H1 (cell line): ENCODE data around the gene GPC6. TPM values are rescaled to one million over a fixed set of nuclear protein-coding genes. Genes with fewer than 3 reads are reported as not detected.

Experiments
- CTCF ChIA-PET: fragments of 300-600 bp; sonication (Branson Sonifier 250); formaldehyde crosslinking; loops from one replicate; lab custom pipeline; 2021; ENCODE audit not compliant: partially characterized antibody; lab: Charles Lee
- POLR2A ChIA-PET: fragments of 300-600 bp; sonication (Branson Sonifier 250); formaldehyde crosslinking; loops from one replicate; lab custom pipeline; 2021; ENCODE audit warnings: inconsistent platforms; ENCODE audit not compliant: partially characterized antibody; lab: Charles Lee
- DNase-seq, 2 experiments: peaks; one replicate each; pipeline versions ENCODE4 v3.0.0 to v3.0.0-alpha.2; 2010 to 2022; ENCODE audit warnings: low spot score in 2 of 2, low read depth in 1 of 2, mixed read lengths in 1 of 2
- FAIRE-seq: peaks from 2 replicates; lab custom pipeline; 2011; peaks lifted over from hg19 to GRCh38; lab: Jason Lieb, UNC
- H2AFZ ChIP-seq: 2 replicates; pipeline ENCODE4 v1.8.1; 2012; ENCODE audit warnings: low read length, inconsistent platforms
- H2AK5ac ChIP-seq: 2 replicates; pipeline ENCODE4 v1.6.1; 2013; ENCODE audit warnings: low read depth, low read length
- H2BK120ac ChIP-seq: replicated peaks from 2 replicates; pipeline ENCODE3; 2013; ENCODE audit warnings: low read depth, low read length, inconsistent platforms
- H2BK12ac ChIP-seq: 2 replicates; pipeline ENCODE4 v1.6.1; 2013; ENCODE audit warnings: low read depth, low read length
- H2BK15ac ChIP-seq: 2 replicates; pipeline ENCODE4 v1.6.1; 2013; ENCODE audit warnings: low read length
- H2BK20ac ChIP-seq: 2 replicates; pipeline ENCODE4 v1.6.1; 2013; ENCODE audit warnings: low read length
- H2BK5ac ChIP-seq: 2 replicates; pipeline ENCODE4 v1.6.1; 2013; ENCODE audit warnings: low read depth, low read length
- H3K14ac ChIP-seq: 2 replicates; pipeline ENCODE4 v1.6.1; 2013; ENCODE audit warnings: inconsistent platforms; ENCODE audit not compliant: insufficient read length
- H3K18ac ChIP-seq: 2 replicates; pipeline ENCODE4 v1.6.1; 2013; ENCODE audit warnings: low read length; ENCODE audit errors: extremely low read depth
- H3K23ac ChIP-seq: 2 replicates; pipeline ENCODE4 v1.6.1; 2013; ENCODE audit warnings: inconsistent platforms; ENCODE audit not compliant: insufficient read length
- H3K23me2 ChIP-seq: 2 replicates; pipeline ENCODE4 v1.6.1; 2013; ENCODE audit warnings: low read depth, low read length
- H3K27ac ChIP-seq: 2 replicates; pipeline ENCODE4 v1.6.1; 2011; ENCODE audit warnings: low read depth, low read length, inconsistent platforms
- H3K27me3 ChIP-seq, 4 experiments: replicated peaks in 1 of 4; 1 replicate in 1 of 4; 2 replicates in 3 of 4; pipeline versions ENCODE4 v1.6.1 to v1.8.1; 2011 to 2013; ENCODE audit warnings: low read length in 3 of 4, mild to moderate bottlenecking in 3 of 4, inconsistent platforms in 2 of 4, mixed read lengths in 2 of 4, moderate library complexity in 1 of 4; ENCODE audit not compliant: control insufficient read depth in 3 of 4, insufficient read depth in 3 of 4; ENCODE audit errors: extremely low read depth in 1 of 4
- H3K36me3 ChIP-seq, 4 experiments: 2 replicates each; pipeline versions ENCODE4 v1.6.1 to v1.8.1; 2011 to 2013; ENCODE audit warnings: mild to moderate bottlenecking in 4 of 4, low read length in 3 of 4, moderate library complexity in 2 of 4, control low read depth in 1 of 4, inconsistent platforms in 1 of 4; ENCODE audit not compliant: insufficient read depth in 4 of 4, control insufficient read depth in 2 of 4
- H3K4ac ChIP-seq: replicated peaks from 2 replicates; pipeline ENCODE3; 2013; ENCODE audit warnings: low read length, low read depth, mixed read lengths, inconsistent platforms; ENCODE audit not compliant: insufficient read length
- H3K4me1 ChIP-seq, 4 experiments: replicated peaks in 1 of 4; 1 replicate in 1 of 4; 2 replicates in 3 of 4; pipeline versions ENCODE4 v1.6.1 to v1.8.1; 2011 to 2013; ENCODE audit warnings: low read length in 3 of 4, inconsistent platforms in 2 of 4, mixed read lengths in 1 of 4; ENCODE audit not compliant: insufficient read depth in 4 of 4, control insufficient read depth in 3 of 4
- H3K4me2 ChIP-seq, 2 experiments: 2 replicates each; pipeline versions ENCODE4 v1.6.1 to v1.8.1; 2011 to 2013; ENCODE audit warnings: low read depth in 2 of 2, low read length in 2 of 2, control low read depth in 1 of 2, inconsistent platforms in 1 of 2, mild to moderate bottlenecking in 1 of 2; ENCODE audit not compliant: insufficient read depth in 1 of 2
- H3K4me3 ChIP-seq, 4 experiments: fragments of 200-600, 300-600 bp in 1 of 4; sonication (generic), shearing (Covaris generic), sonication (Bioruptor Twin) in 1 of 4; 2 replicates each; pipeline versions ENCODE4 v1.5.1 to v1.8.1; 2011 to 2016; ENCODE audit warnings: low read length in 4 of 4, low read depth in 3 of 4, control low read depth in 2 of 4, inconsistent platforms in 2 of 4, mild to moderate bottlenecking in 2 of 4, mixed read lengths in 1 of 4, moderate library complexity in 1 of 4; ENCODE audit not compliant: insufficient read depth in 2 of 4; ENCODE audit errors: extremely low read depth in 1 of 4
- H3K56ac ChIP-seq: replicated peaks from 2 replicates; pipeline ENCODE3; 2013; ENCODE audit warnings: low read depth, mild to moderate bottlenecking, mixed read lengths, low read length, inconsistent platforms; ENCODE audit not compliant: insufficient read length
- H3K79me1 ChIP-seq: 2 replicates; pipeline ENCODE4 v1.6.1; 2013; ENCODE audit warnings: low read depth, low read length, control low read depth
- H3K79me2 ChIP-seq, 2 experiments: 2 replicates each; pipeline versions ENCODE4 v1.6.1 to v1.8.1; 2012 to 2013; ENCODE audit warnings: low read length in 2 of 2, mild to moderate bottlenecking in 2 of 2, inconsistent platforms in 1 of 2; ENCODE audit not compliant: insufficient read depth in 2 of 2, control insufficient read depth in 1 of 2
- H3K9ac ChIP-seq, 4 experiments: replicated peaks in 1 of 4; 1 replicate in 1 of 4; 2 replicates in 3 of 4; pipeline versions ENCODE4 v1.6.1 to v1.8.1; 2011 to 2013; ENCODE audit warnings: low read depth in 3 of 4, low read length in 3 of 4, control low read depth in 2 of 4, mild to moderate bottlenecking in 2 of 4, moderate library complexity in 2 of 4, inconsistent platforms in 1 of 4; ENCODE audit errors: extremely low read depth in 1 of 4
- H3K9me3 ChIP-seq, 2 experiments: 2 replicates each; pipeline versions ENCODE4 v1.6.1 to v1.8.1; 2012 to 2013; ENCODE audit warnings: mild to moderate bottlenecking in 2 of 2, moderate library complexity in 2 of 2, control low read depth in 1 of 2, inconsistent platforms in 1 of 2, low read depth in 1 of 2, low read length in 1 of 2, mixed read lengths in 1 of 2; ENCODE audit not compliant: insufficient read depth in 2 of 2
- H4K20me1 ChIP-seq, 2 experiments: replicated peaks in 1 of 2; 2 replicates each; pipeline versions ENCODE3 to v1.8.1; 2011 to 2013; ENCODE audit warnings: inconsistent platforms in 2 of 2, low read length in 2 of 2, mild to moderate bottlenecking in 1 of 2; ENCODE audit not compliant: insufficient read depth in 2 of 2, control insufficient read depth in 1 of 2
- H4K5ac ChIP-seq: 2 replicates; pipeline ENCODE4 v1.6.1; 2013; ENCODE audit warnings: low read length, low read depth, mixed read lengths, inconsistent platforms; ENCODE audit not compliant: insufficient read length
- H4K8ac ChIP-seq: 2 replicates; pipeline ENCODE4 v1.8.0; 2013; ENCODE audit warnings: mild to moderate bottlenecking, moderate library complexity, low read length, inconsistent platforms; ENCODE audit not compliant: insufficient read depth; ENCODE audit errors: extremely low read depth
- H4K91ac ChIP-seq: replicated peaks from 2 replicates; pipeline ENCODE3; 2013; ENCODE audit warnings: low read length, mixed read lengths, inconsistent platforms; ENCODE audit not compliant: insufficient read length
- CBX8 ChIP-seq: fragments of 300-800, 300-1000 bp; sonication (generic); IDR thresholded peaks from 2 replicates; pipeline ENCODE4 v1.7.1; 2016; ENCODE audit warnings: low read depth, low read length, borderline replicate concordance
- CHD2 ChIP-seq: IDR thresholded peaks from 2 replicates; pipeline ENCODE4 v1.6.1; 2012; ENCODE audit warnings: low read length, improper control_type of control experiment
- EP300 ChIP-seq, 2 experiments: IDR thresholded peaks; 1 replicate in 1 of 2; 2 replicates in 1 of 2; pipeline ENCODE4 v1.6.1; 2011 to 2012; ENCODE audit warnings: low read depth in 2 of 2, low read length in 2 of 2, mild to moderate bottlenecking in 2 of 2, borderline replicate concordance in 1 of 2, inconsistent platforms in 1 of 2, moderate library complexity in 1 of 2
- EZH2 ChIP-seq: fragments of 200-600 bp; sonication (generic); IDR thresholded peaks from 2 replicates; pipeline ENCODE4 v1.7.1; 2012; ENCODE audit warnings: low read depth, mild to moderate bottlenecking, moderate library complexity, low read length, inconsistent platforms; ENCODE audit not compliant: severe bottlenecking
- GTF2F1 ChIP-seq: IDR thresholded peaks from 2 replicates; pipeline ENCODE4 v1.6.1; 2012; ENCODE audit warnings: low read depth, low read length, improper control_type of control experiment, borderline replicate concordance
- NRF1 ChIP-seq: IDR thresholded peaks from 2 replicates; pipeline ENCODE4 v1.6.1; 2011; ENCODE audit warnings: mild to moderate bottlenecking, low read depth, low read length, improper control_type of control experiment
- PHF8 ChIP-seq: fragments of 200-600 bp; sonication (generic); conservative IDR thresholded peaks from 2 replicates; pipeline ENCODE4 v1.7.1; 2012; ENCODE audit warnings: low read depth, mild to moderate bottlenecking, inconsistent platforms, low read length, moderate library complexity
- RAD21 ChIP-seq, 2 experiments: IDR thresholded peaks in 1 of 2; conservative IDR thresholded peaks in 1 of 2; 2 replicates each; pipeline ENCODE4 v1.6.1; 2011; ENCODE audit warnings: low read depth in 2 of 2, low read length in 2 of 2, improper control_type of control experiment in 1 of 2, inconsistent platforms in 1 of 2, mild to moderate bottlenecking in 1 of 2, moderate library complexity in 1 of 2
- RFX5 ChIP-seq: IDR thresholded peaks from 2 replicates; pipeline ENCODE4 v1.6.1; 2011; ENCODE audit warnings: low read depth, low read length, improper control_type of control experiment, borderline replicate concordance
- WGBS, 2 experiments: shearing (Covaris generic) in 1 of 2; methylation state at CpG; one replicate each; pipeline versions ENCODE4 v1.1.6 to v1.1.7; 2013 to 2015; ENCODE audit warnings: low lambda C conversion rate in 2 of 2, mixed read lengths in 2 of 2, inconsistent platforms in 1 of 2, low coverage in 1 of 2, missing lambda C conversion rate in 1 of 2; ENCODE audit not compliant: insufficient replicate concordance in 2 of 2, insufficient coverage in 1 of 2, insufficient read length in 1 of 2; ENCODE audit errors: extremely low coverage in 1 of 2, missing lambda C conversion rate in 1 of 2; 5-methylcytosine and 5-hydroxymethylcytosine counted together
- polyA plus RNA-seq, 7 experiments: library from polyadenylated mRNA; depleted of rRNA in 3 of 7; stranded (reverse) in 5 of 7; unstranded in 2 of 7; fragments of >200 nt in 5 of 7; fragments of 200-250 nt in 2 of 7; gene quantifications; 1 replicate in 5 of 7; 2 replicates in 1 of 7; 4 replicates in 1 of 7; pipeline versions ENCODE4 v1.2.1 to v1.2.3, GENCODE V29; 2011 to 2013; ENCODE audit warnings: missing spikeins in 2 of 7, mixed read lengths in 2 of 7
- total RNA-seq: library from RNA; stranded (reverse); fragmentation: NEBNext Ultra II Directional; extraction: Animal tissue kit (Norgen Biotek cat#: 25700); gene quantifications from 2 replicates; pipeline ENCODE4 v1.2.1, GENCODE V29; 2021
- TF ChIP-seq, protein P1 (sequence below): IDR thresholded peaks from 2 replicates; pipeline ENCODE4 v1.6.1; 2011; ENCODE audit warnings: low read length, improper control_type of control experiment
- TF ChIP-seq, protein P2 (sequence below): IDR thresholded peaks from 2 replicates; pipeline ENCODE4 v1.6.1; 2012; ENCODE audit warnings: inconsistent platforms

Gene GPC6
- total and polyA plus RNA-seq, 2 of the 8 experiments (the other 6 are each of a cell fraction or from before 2014, with no cell fraction given): 5.4 to 12.0 TPM

DNA sequence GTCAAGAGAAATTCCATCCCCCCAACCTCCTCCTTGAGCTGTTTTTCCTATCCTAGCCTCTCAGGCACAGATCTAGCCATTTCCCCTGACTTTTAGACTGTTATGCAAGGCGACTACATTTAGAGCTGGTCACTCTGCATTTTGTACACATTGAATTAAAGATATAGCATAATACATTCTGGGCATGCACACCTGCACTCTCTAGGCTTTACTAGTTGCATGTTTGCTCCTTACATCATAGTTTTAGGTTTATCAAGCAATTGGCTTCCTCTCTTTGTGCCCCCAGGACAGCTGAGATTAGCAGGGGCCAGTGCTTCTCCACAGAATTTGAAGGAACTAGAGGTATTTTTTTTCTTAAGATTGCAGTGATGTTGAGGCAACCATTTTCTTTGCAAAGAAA lies 19.5 kb downstream of the GPC6 start:
- Histone ChIP-seq H3K27me3 (no peaks in the 10 kb centered on the region), H2BK120ac (no peak overlapping the region), H4K20me1 (no peaks in the 10 kb centered on the region), H3K56ac (no peak overlapping the region), H3K18ac (0 out of 2 replicates have a peak overlapping the region, but pooled peaks have one; percentile 20), H2BK15ac (no peak overlapping the region), H2BK12ac (no peak overlapping the region), H3K23ac (no peak overlapping the region), H4K5ac (no peak overlapping the region), H3K27ac (no peak overlapping the region), H2AFZ (no peak overlapping the region), H4K91ac (no peak overlapping the region), H3K4me1 (peaks cover 8 to 23% (median 14%) of the 10 kb centered on the region in 4 experiments), H3K79me1 (no peaks in the 10 kb centered on the region; the same call in 1 of the 2 replicates), H3K79me2 (peaks cover 0 to 33% of the 10 kb centered on the region in 2 experiments; a peak in 2 of 4 replicates), H3K4ac (no peak overlapping the region), H3K36me3 (no peaks in the 10 kb centered on the region), H4K8ac (no peak overlapping the region), H3K9ac (no peak overlapping the region), H2BK5ac (no peak overlapping the region), H3K4me3 (no peak overlapping the region), H3K4me2 (no peak overlapping the region), H2AK5ac (no peak overlapping the region), H2BK20ac (0 out of 2 replicates have a peak overlapping the region, but pooled peaks have one; percentile 1), H3K9me3 (no peaks in the 10 kb centered on the region), H3K23me2 (no peaks in the 10 kb centered on the region), H3K14ac (no peak overlapping the region)
- 89% methylated on average over 1 of the region's 1 CpG; no CpG with 5 or more reads in 1 of the 2 experiments for WGBS, 2 experiments
- ChIA-PET CTCF (interaction anchor here (0.6 to 1.4 kb wide), 2 partner anchors 308 to 739 kb away, joined by 3 read pairs; no protein-coding TSS in a partner anchor), POLR2A (no interaction called here)
- DNase-seq (no peak), FAIRE-seq (no peak)
- TF ChIP-seq CHD2 (no peak), NRF1 (no peak), RFX5 (no peak), EZH2 (no peak), RAD21 (IDR thresholded peaks at IDR 0.05 in 1 of 2, conservative IDR thresholded peaks at IDR 0.05 in 1 of 2; ENCODE audit: low read depth in 2 of 2, low read length in 2 of 2) (no peak), CBX8 (no peak), GTF2F1 (no peak), PHF8 (no peak), EP300 (IDR thresholded peaks at IDR 0.05; ENCODE audit: borderline replicate concordance in 1 of 2, low read depth in 2 of 2, low read length in 2 of 2) (no peak)
- TF ChIP-seq, protein P1, sequence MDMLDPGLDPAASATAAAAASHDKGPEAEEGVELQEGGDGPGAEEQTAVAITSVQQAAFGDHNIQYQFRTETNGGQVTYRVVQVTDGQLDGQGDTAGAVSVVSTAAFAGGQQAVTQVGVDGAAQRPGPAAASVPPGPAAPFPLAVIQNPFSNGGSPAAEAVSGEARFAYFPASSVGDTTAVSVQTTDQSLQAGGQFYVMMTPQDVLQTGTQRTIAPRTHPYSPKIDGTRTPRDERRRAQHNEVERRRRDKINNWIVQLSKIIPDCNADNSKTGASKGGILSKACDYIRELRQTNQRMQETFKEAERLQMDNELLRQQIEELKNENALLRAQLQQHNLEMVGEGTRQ: no peak
- TF ChIP-seq, protein P2, sequence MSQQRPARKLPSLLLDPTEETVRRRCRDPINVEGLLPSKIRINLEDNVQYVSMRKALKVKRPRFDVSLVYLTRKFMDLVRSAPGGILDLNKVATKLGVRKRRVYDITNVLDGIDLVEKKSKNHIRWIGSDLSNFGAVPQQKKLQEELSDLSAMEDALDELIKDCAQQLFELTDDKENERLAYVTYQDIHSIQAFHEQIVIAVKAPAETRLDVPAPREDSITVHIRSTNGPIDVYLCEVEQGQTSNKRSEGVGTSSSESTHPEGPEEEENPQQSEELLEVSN: no peak
